ENCODE data around the gene SHROOM3.

The SHROOM3 gene

DNA sequence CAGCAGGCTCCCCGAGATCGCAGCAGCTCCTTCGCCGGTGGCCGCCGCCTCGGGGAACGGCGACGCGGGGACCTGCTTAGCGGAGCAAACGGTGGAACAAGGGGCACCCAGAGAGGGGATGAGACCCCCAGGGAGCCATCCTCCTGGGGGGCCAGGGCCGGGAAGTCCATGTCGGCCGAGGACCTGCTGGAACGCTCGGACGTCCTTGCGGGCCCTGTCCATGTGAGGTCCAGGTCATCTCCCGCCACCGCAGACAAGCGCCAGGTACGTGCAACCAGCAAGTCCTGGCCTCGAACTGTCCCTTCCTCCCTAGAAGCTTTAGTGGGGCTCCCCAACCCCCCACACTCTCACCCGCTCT, 306.6 kb downstream of the SHROOM3 start:
- TF ChIP-seq TAF1 (IDR thresholded peaks at IDR 0.05; ENCODE audit: borderline replicate concordance, insufficient read depth, low read length) (no peak), SIN3A (IDR thresholded peaks at IDR 0.05; ENCODE audit: borderline replicate concordance, insufficient read depth, low read length) (no peak), FOXP2 (optimal IDR thresholded peaks at IDR 0.05; ENCODE audit: borderline replicate concordance, extremely low read depth, extremely low read length, insufficient read depth) (no peak), POLR2AphosphoS5 (IDR thresholded peaks at IDR 0.05; ENCODE audit: low read depth, low read length) (no peak)
- TF ChIP-seq, protein P1, sequence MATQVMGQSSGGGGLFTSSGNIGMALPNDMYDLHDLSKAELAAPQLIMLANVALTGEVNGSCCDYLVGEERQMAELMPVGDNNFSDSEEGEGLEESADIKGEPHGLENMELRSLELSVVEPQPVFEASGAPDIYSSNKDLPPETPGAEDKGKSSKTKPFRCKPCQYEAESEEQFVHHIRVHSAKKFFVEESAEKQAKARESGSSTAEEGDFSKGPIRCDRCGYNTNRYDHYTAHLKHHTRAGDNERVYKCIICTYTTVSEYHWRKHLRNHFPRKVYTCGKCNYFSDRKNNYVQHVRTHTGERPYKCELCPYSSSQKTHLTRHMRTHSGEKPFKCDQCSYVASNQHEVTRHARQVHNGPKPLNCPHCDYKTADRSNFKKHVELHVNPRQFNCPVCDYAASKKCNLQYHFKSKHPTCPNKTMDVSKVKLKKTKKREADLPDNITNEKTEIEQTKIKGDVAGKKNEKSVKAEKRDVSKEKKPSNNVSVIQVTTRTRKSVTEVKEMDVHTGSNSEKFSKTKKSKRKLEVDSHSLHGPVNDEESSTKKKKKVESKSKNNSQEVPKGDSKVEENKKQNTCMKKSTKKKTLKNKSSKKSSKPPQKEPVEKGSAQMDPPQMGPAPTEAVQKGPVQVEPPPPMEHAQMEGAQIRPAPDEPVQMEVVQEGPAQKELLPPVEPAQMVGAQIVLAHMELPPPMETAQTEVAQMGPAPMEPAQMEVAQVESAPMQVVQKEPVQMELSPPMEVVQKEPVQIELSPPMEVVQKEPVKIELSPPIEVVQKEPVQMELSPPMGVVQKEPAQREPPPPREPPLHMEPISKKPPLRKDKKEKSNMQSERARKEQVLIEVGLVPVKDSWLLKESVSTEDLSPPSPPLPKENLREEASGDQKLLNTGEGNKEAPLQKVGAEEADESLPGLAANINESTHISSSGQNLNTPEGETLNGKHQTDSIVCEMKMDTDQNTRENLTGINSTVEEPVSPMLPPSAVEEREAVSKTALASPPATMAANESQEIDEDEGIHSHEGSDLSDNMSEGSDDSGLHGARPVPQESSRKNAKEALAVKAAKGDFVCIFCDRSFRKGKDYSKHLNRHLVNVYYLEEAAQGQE (IDR thresholded peaks at IDR 0.05; ENCODE audit: insufficient read depth in 1 of 2, low read depth in 2 of 2, low read length in 2 of 2), result no peak

- TF ChIP-seq POLR2AphosphoS5 (IDR thresholded peaks at IDR 0.05; ENCODE audit: low read depth, low read length) (no peak), FOXP2 (optimal IDR thresholded peaks at IDR 0.05; ENCODE audit: borderline replicate concordance, extremely low read depth, extremely low read length, insufficient read depth) (no peak), TAF1 (IDR thresholded peaks at IDR 0.05; ENCODE audit: borderline replicate concordance, insufficient read depth, low read length) (no peak), SIN3A (IDR thresholded peaks at IDR 0.05; ENCODE audit: borderline replicate concordance, insufficient read depth, low read length) (no peak)
- TF ChIP-seq, protein P1 (IDR thresholded peaks at IDR 0.05; ENCODE audit: insufficient read depth in 1 of 2, low read depth in 2 of 2, low read length in 2 of 2), result no peak
Measured at GRCh38 chr4:76744241-76744921, 309.4 kb downstream of the SHROOM3 start.

GRCh38 chr4:76745240-76745639, 310.2 kb downstream of the SHROOM3 start:
- TF ChIP-seq SIN3A (IDR thresholded peaks at IDR 0.05; ENCODE audit: borderline replicate concordance, insufficient read depth, low read length), result no peak
- TF ChIP-seq FOXP2 (optimal IDR thresholded peaks at IDR 0.05; ENCODE audit: borderline replicate concordance, extremely low read depth, extremely low read length, insufficient read depth), result no peak
- TF ChIP-seq, protein P1 (IDR thresholded peaks at IDR 0.05; ENCODE audit: insufficient read depth in 1 of 2, low read depth in 2 of 2, low read length in 2 of 2), result no peak

DNA sequence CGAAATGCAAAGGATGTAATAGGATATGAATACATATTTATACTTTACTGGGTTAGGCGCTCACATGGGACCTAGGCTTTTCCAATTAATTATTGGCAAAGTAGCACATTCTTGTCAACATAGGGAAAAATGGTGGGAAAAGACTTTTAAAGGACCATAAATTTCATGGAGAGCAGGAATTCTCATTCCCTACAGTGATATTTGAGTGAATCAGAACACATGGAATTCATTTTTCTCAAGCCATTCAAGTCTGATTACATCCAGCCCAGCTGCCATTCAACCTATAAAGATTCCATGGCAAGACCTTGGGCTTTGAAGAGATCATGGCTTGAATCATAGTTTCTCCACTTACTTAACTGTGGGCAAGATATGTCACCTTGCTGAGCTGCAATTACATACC, 312.5 kb downstream of the SHROOM3 start:
- TF ChIP-seq, protein P1 (IDR thresholded peaks at IDR 0.05; ENCODE audit: insufficient read depth in 1 of 2, low read depth in 2 of 2, low read length in 2 of 2), result no peak
- TF ChIP-seq POLR2AphosphoS5 (IDR thresholded peaks at IDR 0.05; ENCODE audit: low read depth, low read length) (no peak), SIN3A (IDR thresholded peaks at IDR 0.05; ENCODE audit: borderline replicate concordance, insufficient read depth, low read length) (no peak), FOXP2 (optimal IDR thresholded peaks at IDR 0.05; ENCODE audit: borderline replicate concordance, extremely low read depth, extremely low read length, insufficient read depth) (no peak), TAF1 (IDR thresholded peaks at IDR 0.05; ENCODE audit: borderline replicate concordance, insufficient read depth, low read length) (no peak)

DNA sequence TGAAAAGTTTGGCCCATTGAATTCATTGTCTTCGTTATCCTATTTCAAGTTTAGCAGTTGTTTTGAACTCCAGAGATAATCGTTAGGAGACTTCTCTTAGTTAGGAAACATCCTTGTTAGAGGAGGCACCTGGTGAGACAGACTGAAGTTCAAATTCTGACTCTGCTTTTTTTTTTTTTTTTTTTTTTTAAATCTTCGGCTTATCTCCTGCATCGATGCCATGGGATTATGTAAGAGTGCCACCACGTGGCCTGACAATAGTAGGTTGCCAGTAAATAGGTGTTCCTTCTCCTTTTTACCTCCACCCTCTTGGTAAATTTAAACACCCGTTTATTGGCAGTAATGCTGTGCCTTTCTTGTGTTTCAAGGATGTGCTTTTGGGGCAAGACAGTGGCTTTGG, 313.6 kb downstream of the SHROOM3 start:
- TF ChIP-seq, protein P1 (IDR thresholded peaks at IDR 0.05; ENCODE audit: insufficient read depth in 1 of 2, low read depth in 2 of 2, low read length in 2 of 2), result no peak
- TF ChIP-seq TAF1 (IDR thresholded peaks at IDR 0.05; ENCODE audit: borderline replicate concordance, insufficient read depth, low read length), result no peak
- TF ChIP-seq FOXP2 (optimal IDR thresholded peaks at IDR 0.05; ENCODE audit: borderline replicate concordance, extremely low read depth, extremely low read length, insufficient read depth), result no peak
- no peak for TF ChIP-seq POLR2AphosphoS5 (IDR thresholded peaks at IDR 0.05; ENCODE audit: low read depth, low read length)
- TF ChIP-seq SIN3A (IDR thresholded peaks at IDR 0.05; ENCODE audit: borderline replicate concordance, insufficient read depth, low read length), result no peak

All from PFSK-1 (cell line).